Glutamatergic neuron (in vitro differentiated cells): ENCODE results near the gene STK11. TPM values are rescaled to one million over a fixed set of nuclear protein-coding genes. Genes with fewer than 3 reads are reported as not detected.

Source experiments
- DNase-seq: peaks from one replicate; pipeline ENCODE4 v3.0.0; 2022
- H3K27ac Mint-ChIP-seq: one replicate; pipeline ENCODE4 v1.8.0; 2020; ENCODE audit warnings: mild to moderate bottlenecking, mixed read lengths, inconsistent platforms; ENCODE audit not compliant: unreplicated experiment
- H3K27me3 Mint-ChIP-seq: one replicate; pipeline ENCODE4 v1.8.0; 2020; ENCODE audit warnings: mild to moderate bottlenecking, moderate library complexity, mixed read lengths, inconsistent platforms; ENCODE audit not compliant: unreplicated experiment
- H3K36me3 Mint-ChIP-seq: one replicate; pipeline ENCODE4 v1.8.0; 2020; ENCODE audit warnings: mild to moderate bottlenecking, mixed read lengths, inconsistent platforms; ENCODE audit not compliant: unreplicated experiment
- H3K4me1 Mint-ChIP-seq: one replicate; pipeline ENCODE4 v1.8.0; 2020; ENCODE audit warnings: mild to moderate bottlenecking, low read depth, mixed read lengths, inconsistent platforms; ENCODE audit not compliant: unreplicated experiment
- H3K4me3 Mint-ChIP-seq: one replicate; pipeline ENCODE4 v1.8.0; 2020; ENCODE audit warnings: mild to moderate bottlenecking, mixed read lengths, inconsistent platforms; ENCODE audit not compliant: unreplicated experiment
- H3K9me3 Mint-ChIP-seq: one replicate; pipeline ENCODE4 v1.8.0; 2020; ENCODE audit warnings: mild to moderate bottlenecking, moderate library complexity, mixed read lengths, inconsistent platforms; ENCODE audit not compliant: unreplicated experiment
- CTCF ChIP-seq: fragments of 200-600 bp; sonication (generic); IDR thresholded peaks from one replicate; pipeline ENCODE4 v1.5.0; 2021; ENCODE audit not compliant: partially characterized antibody, unreplicated experiment
- total RNA-seq: library from RNA; stranded (reverse); fragmentation: NEBNext Ultra II Directional; extraction: Animal tissue kit (Norgen Biotek cat#: 25700); gene quantifications from one replicate; pipeline ENCODE4 v1.2.1, GENCODE V29; 2021; ENCODE audit not compliant: unreplicated experiment

Gene STK11
- total RNA-seq, 1 donor from 2014 or later: 48.2 TPM

- no peak for DNase-seq
- Mint-ChIP-seq H3K4me3 (no peak overlapping the region), H3K36me3 (peaks cover 9% of the 10 kb centered on the region), H3K9me3 (peaks cover 16% of the 10 kb centered on the region), H3K4me1 (peaks cover 17% of the 10 kb centered on the region), H3K27me3 (peaks cover 13% of the 10 kb centered on the region), H3K27ac (no peak overlapping the region)
- TF ChIP-seq CTCF: no peak
Observed at GRCh38 chr19:1167687-1168571, 37.6 kb upstream of the STK11 start.

- peaks cover 16% of the 10 kb centered on the region for H3K9me3 Mint-ChIP-seq
- peaks cover 12% of the 10 kb centered on the region for H3K27me3 Mint-ChIP-seq
- H3K4me3 Mint-ChIP-seq: no peak overlapping the region
- peaks cover 17% of the 10 kb centered on the region for H3K4me1 Mint-ChIP-seq
- H3K36me3 Mint-ChIP-seq: peaks cover 9% of the 10 kb centered on the region
- TF ChIP-seq CTCF: no peak
- no peak overlapping the region for H3K27ac Mint-ChIP-seq
- no peak for DNase-seq
Observed at GRCh38 chr19:1168572-1169410, 36.8 kb upstream of the STK11 start.

GRCh38 chr19:1169411-1169791 lies 36.2 kb upstream of the STK11 start:
- H3K4me1 Mint-ChIP-seq: peaks cover 17% of the 10 kb centered on the region
- no peak overlapping the region for H3K4me3 Mint-ChIP-seq
- peaks cover 12% of the 10 kb centered on the region for H3K27me3 Mint-ChIP-seq
- TF ChIP-seq CTCF: no peak
- H3K9me3 Mint-ChIP-seq: peaks cover 16% of the 10 kb centered on the region
- no peak overlapping the region for H3K27ac Mint-ChIP-seq
- peaks cover 9% of the 10 kb centered on the region for H3K36me3 Mint-ChIP-seq
- DNase-seq: no peak

GRCh38 chr19:1169921-1170885 lies 35.4 kb upstream of the STK11 start:
- Mint-ChIP-seq H3K4me1 (peaks cover 17% of the 10 kb centered on the region), H3K27me3 (peaks cover 12% of the 10 kb centered on the region), H3K4me3 (peak overlapping the region; percentile 89), H3K9me3 (peaks cover 18% of the 10 kb centered on the region), H3K27ac (peak overlapping the region; percentile 97), H3K36me3 (peaks cover 9% of the 10 kb centered on the region)
- TF ChIP-seq CTCF: no peak
- no peak for DNase-seq
